Measurements from ENCODE around the gene NTRK2. TPM values are rescaled to one million over a fixed set of nuclear protein-coding genes. Genes with fewer than 3 reads are reported as not detected.

Gene NTRK2
- total RNA-seq, 2 donors from 2014 or later, result 11.9 to 30.1 TPM

DNA sequence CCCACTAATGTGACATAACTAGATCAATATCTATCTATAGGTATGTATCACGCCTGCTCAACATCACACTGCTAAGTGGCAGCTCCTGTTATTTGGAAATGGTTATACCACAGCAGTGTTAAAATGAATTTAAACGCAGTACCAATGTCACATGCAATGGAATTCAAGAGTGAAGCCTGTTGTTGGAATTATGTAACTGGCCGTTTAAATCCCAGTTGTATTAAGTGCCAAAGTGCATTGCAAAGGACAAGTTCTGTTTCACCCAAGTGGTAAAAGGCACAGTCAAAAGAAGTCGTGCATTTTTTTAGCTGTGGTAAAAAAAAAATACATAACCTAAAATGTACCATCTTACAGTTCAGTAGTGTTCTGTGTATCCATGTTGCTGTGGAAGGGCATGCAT is 4.3 kb downstream of the NTRK2 start:
- DNase-seq (ENCODE audit: low spot score), result no peak
- H3K36me3 ChIP-seq, result no peaks in the 10 kb centered on the region
- peak overlapping the region in 1 of 2 donors; percentile 28 for H3K27ac ChIP-seq
- peaks cover 0 to 5% of the 10 kb centered on the region in 2 donors for H3K27me3 ChIP-seq
- H3K9me3 ChIP-seq, result no peaks in the 10 kb centered on the region
- H3K4me1 ChIP-seq, result peaks cover 0 to 20% of the 10 kb centered on the region in 2 donors
- no peak for TF ChIP-seq CTCF (IDR thresholded peaks at IDR 0.05)
- no peak overlapping the region for H3K4me3 ChIP-seq

GRCh38 chr9:84677080-84677479 is 7.6 kb downstream of the NTRK2 start:
- H3K27ac ChIP-seq, result no peak overlapping the region
- no peak overlapping the region for H3K4me3 ChIP-seq
- H3K36me3 ChIP-seq, result no peaks in the 10 kb centered on the region
- peaks cover 0 to 14% of the 10 kb centered on the region in 2 donors for H3K4me1 ChIP-seq
- H3K9me3 ChIP-seq, result no peaks in the 10 kb centered on the region
- no peak for DNase-seq (ENCODE audit: low spot score)
- no peaks in the 10 kb centered on the region for H3K27me3 ChIP-seq
- no peak for TF ChIP-seq CTCF (IDR thresholded peaks at IDR 0.05)

DNA sequence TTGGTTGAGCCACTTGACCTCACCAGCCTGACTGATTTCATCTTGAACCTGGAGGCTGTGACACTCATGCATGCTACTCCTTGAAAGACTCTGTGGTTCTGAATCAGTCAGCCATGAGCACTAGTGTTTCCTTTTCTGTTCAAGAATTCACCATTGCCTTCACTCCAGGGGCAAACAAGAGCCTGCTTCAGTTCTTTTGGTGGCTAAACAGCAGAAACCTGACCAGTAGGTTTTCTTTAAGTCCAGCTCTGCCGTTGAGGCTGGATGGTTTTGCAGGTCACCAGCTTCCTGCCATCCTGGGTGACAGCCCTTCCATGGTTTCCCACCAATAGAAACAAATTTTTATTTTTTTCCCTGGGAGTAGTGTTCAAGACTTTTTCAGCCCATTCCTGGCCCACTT is 10.0 kb downstream of the NTRK2 start:
- DNase-seq (ENCODE audit: low spot score), result no peak
- Histone ChIP-seq H3K36me3 (no peaks in the 10 kb centered on the region), H3K4me1 (peaks cover 0 to under 1% of the 10 kb centered on the region in 2 donors), H3K27me3 (no peaks in the 10 kb centered on the region), H3K9me3 (no peaks in the 10 kb centered on the region), H3K27ac (no peak overlapping the region), H3K4me3 (no peak overlapping the region)
- TF ChIP-seq CTCF (IDR thresholded peaks at IDR 0.05), result no peak

- H3K4me1 ChIP-seq, result no peaks in the 10 kb centered on the region
- DNase-seq (ENCODE audit: low spot score), result no peak
- H3K27me3 ChIP-seq, result no peaks in the 10 kb centered on the region
- H3K9me3 ChIP-seq, result no peaks in the 10 kb centered on the region
- TF ChIP-seq CTCF (IDR thresholded peaks at IDR 0.05), result no peak
- no peak overlapping the region for H3K4me3 ChIP-seq
- H3K27ac ChIP-seq, result no peak overlapping the region
- no peaks in the 10 kb centered on the region for H3K36me3 ChIP-seq
Measured at GRCh38 chr9:84681516-84682285, 12.2 kb downstream of the NTRK2 start.

- TF ChIP-seq CTCF (IDR thresholded peaks at IDR 0.05), result no peak
- no peaks in the 10 kb centered on the region for H3K27me3 ChIP-seq
- DNase-seq (ENCODE audit: low spot score), result no peak
Measured at GRCh38 chr9:84686068-84686467, 16.5 kb downstream of the NTRK2 start.

GRCh38 chr9:84688956-84689355 is 19.4 kb downstream of the NTRK2 start:
- Histone ChIP-seq H3K9me3 (no peaks in the 10 kb centered on the region), H3K27me3 (no peaks in the 10 kb centered on the region), H3K4me1 (no peaks in the 10 kb centered on the region), H3K27ac (no peak overlapping the region), H3K4me3 (no peak overlapping the region), H3K36me3 (no peaks in the 10 kb centered on the region)
- TF ChIP-seq CTCF (IDR thresholded peaks at IDR 0.05), result no peak
- DNase-seq (ENCODE audit: low spot score), result no peak

More at GRCh38 chr9:84686068-84686467, 16.5 kb downstream of the NTRK2 start:
- no peak overlapping the region for H3K4me3 ChIP-seq
- no peaks in the 10 kb centered on the region for H3K9me3 ChIP-seq
- H3K36me3 ChIP-seq, result no peaks in the 10 kb centered on the region
- H3K4me1 ChIP-seq, result no peaks in the 10 kb centered on the region
- H3K27ac ChIP-seq, result no peak overlapping the region
